Measurements from ENCODE around the gene CCM2.

GRCh38 chr7:45102785-45103712 lies 103.0 kb downstream of the CCM2 start:
- TF ChIP-seq, protein P1, sequence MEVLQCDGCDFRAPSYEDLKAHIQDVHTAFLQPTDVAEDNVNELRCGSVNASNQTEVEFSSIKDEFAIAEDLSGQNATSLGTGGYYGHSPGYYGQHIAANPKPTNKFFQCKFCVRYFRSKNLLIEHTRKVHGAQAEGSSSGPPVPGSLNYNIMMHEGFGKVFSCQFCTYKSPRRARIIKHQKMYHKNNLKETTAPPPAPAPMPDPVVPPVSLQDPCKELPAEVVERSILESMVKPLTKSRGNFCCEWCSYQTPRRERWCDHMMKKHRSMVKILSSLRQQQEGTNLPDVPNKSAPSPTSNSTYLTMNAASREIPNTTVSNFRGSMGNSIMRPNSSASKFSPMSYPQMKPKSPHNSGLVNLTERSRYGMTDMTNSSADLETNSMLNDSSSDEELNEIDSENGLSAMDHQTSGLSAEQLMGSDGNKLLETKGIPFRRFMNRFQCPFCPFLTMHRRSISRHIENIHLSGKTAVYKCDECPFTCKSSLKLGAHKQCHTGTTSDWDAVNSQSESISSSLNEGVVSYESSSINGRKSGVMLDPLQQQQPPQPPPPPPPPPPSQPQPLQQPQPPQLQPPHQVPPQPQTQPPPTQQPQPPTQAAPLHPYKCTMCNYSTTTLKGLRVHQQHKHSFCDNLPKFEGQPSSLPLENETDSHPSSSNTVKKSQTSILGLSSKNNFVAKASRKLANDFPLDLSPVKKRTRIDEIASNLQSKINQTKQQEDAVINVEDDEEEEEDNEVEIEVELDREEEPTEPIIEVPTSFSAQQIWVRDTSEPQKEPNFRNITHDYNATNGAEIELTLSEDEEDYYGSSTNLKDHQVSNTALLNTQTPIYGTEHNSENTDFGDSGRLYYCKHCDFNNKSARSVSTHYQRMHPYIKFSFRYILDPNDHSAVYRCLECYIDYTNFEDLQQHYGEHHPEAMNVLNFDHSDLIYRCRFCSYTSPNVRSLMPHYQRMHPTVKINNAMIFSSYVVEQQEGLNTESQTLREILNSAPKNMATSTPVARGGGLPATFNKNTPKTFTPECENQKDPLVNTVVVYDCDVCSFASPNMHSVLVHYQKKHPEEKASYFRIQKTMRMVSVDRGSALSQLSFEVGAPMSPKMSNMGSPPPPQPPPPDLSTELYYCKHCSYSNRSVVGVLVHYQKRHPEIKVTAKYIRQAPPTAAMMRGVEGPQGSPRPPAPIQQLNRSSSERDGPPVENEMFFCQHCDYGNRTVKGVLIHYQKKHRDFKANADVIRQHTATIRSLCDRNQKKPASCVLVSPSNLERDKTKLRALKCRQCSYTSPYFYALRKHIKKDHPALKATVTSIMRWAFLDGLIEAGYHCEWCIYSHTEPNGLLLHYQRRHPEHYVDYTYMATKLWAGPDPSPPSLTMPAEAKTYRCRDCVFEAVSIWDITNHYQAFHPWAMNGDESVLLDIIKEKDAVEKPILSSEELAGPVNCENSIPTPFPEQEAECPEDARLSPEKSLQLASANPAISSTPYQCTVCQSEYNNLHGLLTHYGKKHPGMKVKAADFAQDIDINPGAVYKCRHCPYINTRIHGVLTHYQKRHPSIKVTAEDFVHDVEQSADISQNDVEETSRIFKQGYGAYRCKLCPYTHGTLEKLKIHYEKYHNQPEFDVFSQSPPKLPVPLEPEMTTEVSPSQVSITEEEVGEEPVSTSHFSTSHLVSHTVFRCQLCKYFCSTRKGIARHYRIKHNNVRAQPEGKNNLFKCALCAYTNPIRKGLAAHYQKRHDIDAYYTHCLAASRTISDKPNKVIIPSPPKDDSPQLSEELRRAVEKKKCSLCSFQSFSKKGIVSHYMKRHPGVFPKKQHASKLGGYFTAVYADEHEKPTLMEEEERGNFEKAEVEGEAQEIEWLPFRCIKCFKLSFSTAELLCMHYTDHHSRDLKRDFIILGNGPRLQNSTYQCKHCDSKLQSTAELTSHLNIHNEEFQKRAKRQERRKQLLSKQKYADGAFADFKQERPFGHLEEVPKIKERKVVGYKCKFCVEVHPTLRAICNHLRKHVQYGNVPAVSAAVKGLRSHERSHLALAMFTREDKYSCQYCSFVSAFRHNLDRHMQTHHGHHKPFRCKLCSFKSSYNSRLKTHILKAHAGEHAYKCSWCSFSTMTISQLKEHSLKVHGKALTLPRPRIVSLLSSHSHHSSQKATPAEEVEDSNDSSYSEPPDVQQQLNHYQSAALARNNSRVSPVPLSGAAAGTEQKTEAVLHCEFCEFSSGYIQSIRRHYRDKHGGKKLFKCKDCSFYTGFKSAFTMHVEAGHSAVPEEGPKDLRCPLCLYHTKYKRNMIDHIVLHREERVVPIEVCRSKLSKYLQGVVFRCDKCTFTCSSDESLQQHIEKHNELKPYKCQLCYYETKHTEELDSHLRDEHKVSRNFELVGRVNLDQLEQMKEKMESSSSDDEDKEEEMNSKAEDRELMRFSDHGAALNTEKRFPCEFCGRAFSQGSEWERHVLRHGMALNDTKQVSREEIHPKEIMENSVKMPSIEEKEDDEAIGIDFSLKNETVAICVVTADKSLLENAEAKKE (CRISPR knock-in tag; IDR thresholded peaks at IDR 0.05): no peak
- TF ChIP-seq EZH2 (IDR thresholded peaks at IDR 0.05; ENCODE audit: low read depth, unreplicated experiment): no peak

Data from GM23338 (cell line).